ENCODE results near the gene SLC26A11.

DNA sequence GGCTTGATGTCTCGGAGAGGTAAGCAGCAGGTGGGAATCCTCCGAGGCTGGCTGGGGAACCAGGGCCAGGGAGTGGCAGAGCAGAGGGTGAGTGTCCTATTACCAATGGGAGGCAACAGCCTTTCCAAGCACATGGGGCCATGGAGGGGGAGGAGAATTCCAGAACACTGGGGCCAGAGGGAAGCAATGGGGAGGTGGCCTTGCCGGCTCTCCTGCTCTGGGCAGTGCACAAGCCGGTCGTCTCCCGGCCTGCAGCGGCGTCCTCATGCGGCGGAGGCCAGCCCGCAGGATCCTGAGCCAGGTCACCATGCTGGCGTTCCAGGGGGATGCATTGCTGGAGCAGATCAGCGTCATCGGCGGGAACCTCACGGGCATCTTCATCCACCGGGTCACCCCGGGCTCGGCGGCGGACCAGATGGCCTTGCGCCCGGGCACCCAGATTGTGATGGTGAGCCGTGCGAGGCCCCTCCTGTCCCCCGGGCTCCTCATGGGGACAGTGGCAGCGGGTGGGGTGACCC, 22.0 kb upstream of the SLC26A11 start:
- no peak for TF ChIP-seq TOX (CRISPR knock-in tag; IDR thresholded peaks at IDR 0.05; ENCODE audit: borderline replicate concordance)
- TF ChIP-seq, protein P1, sequence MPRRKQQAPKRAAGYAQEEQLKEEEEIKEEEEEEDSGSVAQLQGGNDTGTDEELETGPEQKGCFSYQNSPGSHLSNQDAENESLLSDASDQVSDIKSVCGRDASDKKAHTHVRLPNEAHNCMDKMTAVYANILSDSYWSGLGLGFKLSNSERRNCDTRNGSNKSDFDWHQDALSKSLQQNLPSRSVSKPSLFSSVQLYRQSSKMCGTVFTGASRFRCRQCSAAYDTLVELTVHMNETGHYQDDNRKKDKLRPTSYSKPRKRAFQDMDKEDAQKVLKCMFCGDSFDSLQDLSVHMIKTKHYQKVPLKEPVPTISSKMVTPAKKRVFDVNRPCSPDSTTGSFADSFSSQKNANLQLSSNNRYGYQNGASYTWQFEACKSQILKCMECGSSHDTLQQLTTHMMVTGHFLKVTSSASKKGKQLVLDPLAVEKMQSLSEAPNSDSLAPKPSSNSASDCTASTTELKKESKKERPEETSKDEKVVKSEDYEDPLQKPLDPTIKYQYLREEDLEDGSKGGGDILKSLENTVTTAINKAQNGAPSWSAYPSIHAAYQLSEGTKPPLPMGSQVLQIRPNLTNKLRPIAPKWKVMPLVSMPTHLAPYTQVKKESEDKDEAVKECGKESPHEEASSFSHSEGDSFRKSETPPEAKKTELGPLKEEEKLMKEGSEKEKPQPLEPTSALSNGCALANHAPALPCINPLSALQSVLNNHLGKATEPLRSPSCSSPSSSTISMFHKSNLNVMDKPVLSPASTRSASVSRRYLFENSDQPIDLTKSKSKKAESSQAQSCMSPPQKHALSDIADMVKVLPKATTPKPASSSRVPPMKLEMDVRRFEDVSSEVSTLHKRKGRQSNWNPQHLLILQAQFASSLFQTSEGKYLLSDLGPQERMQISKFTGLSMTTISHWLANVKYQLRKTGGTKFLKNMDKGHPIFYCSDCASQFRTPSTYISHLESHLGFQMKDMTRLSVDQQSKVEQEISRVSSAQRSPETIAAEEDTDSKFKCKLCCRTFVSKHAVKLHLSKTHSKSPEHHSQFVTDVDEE (CRISPR knock-in tag; IDR thresholded peaks at IDR 0.05), result no peak
- TF ChIP-seq, protein P2, sequence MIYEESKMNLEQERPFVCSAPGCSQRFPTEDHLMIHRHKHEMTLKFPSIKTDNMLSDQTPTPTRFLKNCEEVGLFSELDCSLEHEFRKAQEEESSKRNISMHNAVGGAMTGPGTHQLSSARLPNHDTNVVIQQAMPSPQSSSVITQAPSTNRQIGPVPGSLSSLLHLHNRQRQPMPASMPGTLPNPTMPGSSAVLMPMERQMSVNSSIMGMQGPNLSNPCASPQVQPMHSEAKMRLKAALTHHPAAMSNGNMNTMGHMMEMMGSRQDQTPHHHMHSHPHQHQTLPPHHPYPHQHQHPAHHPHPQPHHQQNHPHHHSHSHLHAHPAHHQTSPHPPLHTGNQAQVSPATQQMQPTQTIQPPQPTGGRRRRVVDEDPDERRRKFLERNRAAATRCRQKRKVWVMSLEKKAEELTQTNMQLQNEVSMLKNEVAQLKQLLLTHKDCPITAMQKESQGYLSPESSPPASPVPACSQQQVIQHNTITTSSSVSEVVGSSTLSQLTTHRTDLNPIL (CRISPR knock-in tag; IDR thresholded peaks at IDR 0.05; ENCODE audit: low read depth), result no peak
- no peak for TF ChIP-seq ESRRG (CRISPR knock-in tag; IDR thresholded peaks at IDR 0.05)
- TF ChIP-seq ZC3H10 (CRISPR knock-in tag; IDR thresholded peaks at IDR 0.05), result no peak
